GM12865 (cell line): Measurements from ENCODE around the gene PRSS2.
"Not testable (repeated sequence)": the region's sequence is repeated elsewhere in the genome, so short reads cannot be mapped to it uniquely, and the experiment has no call there.

ENCODE experiments used
- DNase-seq: peaks from one replicate; pipeline ENCODE4 v3.0.0; 2010; ENCODE audit warnings: low read depth
- H3K4me3 ChIP-seq: 2 replicates; pipeline ENCODE4 v1.5.1; 2011; ENCODE audit warnings: mild to moderate bottlenecking, low read depth, low read length, control low read depth
- TF ChIP-seq, protein P1 (sequence below): IDR thresholded peaks from 2 replicates; pipeline ENCODE4 v1.5.1; 2011; ENCODE audit warnings: low read length, control low read depth, low read depth, inconsistent platforms; ENCODE audit not compliant: insufficient read depth; ENCODE audit errors: missing control alignments

Gene PRSS2

DNA sequence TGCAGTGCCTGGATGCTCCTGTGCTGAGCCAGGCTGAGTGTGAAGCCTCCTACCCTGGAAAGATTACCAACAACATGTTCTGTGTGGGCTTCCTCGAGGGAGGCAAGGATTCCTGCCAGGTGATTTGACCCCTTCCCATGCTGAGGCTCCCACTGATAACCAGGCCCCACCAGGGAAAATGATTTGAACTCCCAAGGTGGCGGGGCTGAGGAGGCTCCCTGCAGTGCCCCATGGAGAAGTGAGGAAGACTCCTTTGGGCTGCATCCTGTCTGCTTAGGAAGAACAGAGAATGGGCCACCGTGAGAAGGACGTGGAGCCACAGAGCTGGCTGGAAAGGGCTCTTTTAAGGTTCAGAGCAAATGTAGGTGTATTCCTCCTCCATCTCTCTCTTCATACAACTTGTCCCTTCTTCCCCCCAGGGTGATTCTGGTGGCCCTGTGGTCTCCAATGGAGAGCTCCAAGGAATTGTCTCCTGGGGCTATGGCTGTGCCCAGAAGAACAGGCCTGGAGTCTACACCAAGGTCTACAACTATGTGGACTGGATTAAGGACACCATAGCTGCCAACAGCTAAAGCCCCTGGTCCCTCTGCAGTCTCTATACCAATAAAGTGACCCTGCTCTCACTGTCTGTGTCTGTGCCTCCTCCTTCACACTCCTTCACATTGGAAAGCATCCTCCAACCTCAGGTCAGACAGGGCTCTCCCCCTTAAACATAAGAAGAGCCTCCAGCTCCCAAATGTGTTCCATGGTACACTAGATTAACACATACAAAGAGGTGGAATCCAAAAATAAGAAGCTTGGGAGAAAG, 3.4 kb downstream of the PRSS2 start:
- TF ChIP-seq, protein P1, sequence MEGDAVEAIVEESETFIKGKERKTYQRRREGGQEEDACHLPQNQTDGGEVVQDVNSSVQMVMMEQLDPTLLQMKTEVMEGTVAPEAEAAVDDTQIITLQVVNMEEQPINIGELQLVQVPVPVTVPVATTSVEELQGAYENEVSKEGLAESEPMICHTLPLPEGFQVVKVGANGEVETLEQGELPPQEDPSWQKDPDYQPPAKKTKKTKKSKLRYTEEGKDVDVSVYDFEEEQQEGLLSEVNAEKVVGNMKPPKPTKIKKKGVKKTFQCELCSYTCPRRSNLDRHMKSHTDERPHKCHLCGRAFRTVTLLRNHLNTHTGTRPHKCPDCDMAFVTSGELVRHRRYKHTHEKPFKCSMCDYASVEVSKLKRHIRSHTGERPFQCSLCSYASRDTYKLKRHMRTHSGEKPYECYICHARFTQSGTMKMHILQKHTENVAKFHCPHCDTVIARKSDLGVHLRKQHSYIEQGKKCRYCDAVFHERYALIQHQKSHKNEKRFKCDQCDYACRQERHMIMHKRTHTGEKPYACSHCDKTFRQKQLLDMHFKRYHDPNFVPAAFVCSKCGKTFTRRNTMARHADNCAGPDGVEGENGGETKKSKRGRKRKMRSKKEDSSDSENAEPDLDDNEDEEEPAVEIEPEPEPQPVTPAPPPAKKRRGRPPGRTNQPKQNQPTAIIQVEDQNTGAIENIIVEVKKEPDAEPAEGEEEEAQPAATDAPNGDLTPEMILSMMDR, result no peak
- no peak overlapping the region for H3K4me3 ChIP-seq
- DNase-seq, result no peak

DNA sequence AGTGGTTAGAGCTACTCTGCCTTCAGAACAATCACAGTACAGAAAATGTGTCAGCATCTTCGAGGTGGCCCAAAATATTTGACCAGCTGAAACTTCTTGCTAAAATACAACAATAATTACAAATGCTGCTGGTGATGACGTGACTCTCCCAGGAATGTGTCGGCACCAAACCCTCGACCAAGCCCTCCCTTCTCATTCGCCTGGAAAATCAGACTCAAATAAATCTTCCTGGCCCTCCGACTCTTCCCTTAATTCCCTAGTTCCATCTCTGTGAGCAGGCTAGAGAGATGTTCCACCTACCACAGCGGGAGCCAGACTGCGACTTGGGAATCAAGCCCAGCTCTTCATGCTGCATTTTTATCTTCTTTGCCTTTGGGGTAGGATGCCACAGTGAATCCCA, 4.1 kb downstream of the PRSS2 start:
- TF ChIP-seq, protein P1, result no peak
- DNase-seq, result no peak

DNA sequence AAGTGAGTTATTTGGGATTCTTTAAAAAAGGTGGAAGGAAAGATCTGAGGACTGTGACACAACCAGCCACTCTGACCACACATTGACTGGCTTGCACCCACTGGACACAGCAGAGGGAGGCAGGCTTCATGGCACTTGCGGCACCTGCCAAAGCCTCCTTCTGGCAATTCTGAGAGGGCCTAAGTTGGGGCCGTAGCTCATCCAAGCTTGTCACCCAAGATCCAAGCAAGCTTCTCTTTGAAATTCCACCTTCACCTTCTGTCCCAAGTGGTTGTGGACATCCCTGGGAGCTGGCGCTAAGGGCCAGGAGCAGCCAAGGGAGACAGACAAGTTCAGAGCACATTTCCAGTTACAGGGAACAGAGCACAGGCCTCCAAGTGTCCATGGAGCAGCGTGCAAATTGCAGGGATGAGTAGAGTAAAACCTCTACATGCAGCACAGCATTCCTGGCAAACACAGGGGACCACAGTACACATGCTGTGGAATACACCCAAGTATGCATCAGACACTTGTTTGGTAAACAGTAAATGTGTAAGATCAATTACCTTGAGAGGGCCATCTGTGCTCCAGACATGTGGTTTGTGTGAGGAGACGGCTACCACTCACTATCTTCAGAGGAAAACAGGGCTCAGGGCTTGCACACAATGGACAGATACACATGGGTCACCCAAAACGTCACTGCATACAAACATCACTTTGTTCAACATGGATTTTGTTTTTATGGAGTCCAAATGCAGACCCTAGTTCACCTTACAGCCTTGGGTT, 4.8 kb downstream of the PRSS2 start:
- DNase-seq, H3K4me3 ChIP-seq: not testable (repeated sequence)

More for the DNA sequence above, 4.1 kb downstream of the PRSS2 start:
- H3K4me3 ChIP-seq, result no peak overlapping the region

DNA sequence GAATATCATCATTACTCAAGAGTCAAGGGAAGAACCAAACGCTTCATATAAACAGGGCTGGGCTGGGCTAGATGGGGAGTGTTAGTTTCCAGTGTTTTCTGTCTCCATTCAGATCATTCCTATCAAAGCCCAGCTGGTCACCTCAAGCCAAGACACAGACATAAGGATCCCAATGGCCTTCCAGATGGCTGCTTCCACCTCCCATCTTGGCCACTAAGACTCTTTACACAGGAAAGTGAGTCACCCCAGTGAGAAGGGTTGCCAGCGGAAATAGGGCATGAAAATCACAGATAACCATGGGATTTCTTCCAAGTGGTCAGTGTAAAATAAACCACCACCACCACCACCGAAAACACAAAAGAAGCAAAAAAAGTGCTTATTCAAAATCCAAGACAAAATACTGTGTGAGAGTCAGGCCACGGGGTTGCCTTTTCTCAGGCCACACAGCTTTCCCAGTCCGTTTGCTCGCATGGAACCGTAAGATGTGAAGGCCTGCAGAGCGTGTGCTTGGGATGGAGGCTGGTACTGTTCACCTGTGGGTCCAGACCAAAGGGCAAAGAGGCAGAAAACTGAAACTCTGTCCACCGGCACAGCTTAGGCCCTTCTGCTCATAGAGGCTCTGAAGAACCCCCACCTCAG, 5.6 kb downstream of the PRSS2 start:
- no peak overlapping the region for H3K4me3 ChIP-seq
- DNase-seq, result no peak
- TF ChIP-seq, protein P1, result no peak

DNA sequence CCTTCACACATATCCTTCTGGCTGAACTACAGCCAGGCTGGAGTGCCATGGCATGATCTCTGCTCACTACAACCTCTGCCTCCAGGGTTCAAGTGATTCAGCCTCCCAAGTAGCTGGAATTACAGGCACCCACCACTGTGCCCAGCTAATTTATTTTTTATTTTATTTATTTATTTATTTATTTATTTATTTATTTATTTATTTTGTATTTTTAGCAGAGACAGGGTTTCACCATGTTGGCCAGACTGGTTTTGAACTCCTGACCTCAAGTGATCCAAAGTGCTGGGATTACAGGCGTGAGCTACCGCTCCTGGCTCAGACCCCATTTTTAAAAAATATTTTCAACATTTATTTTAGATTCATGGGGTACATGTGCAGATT, 6.1 kb downstream of the PRSS2 start:
- not testable (repeated sequence) for H3K4me3 ChIP-seq

DNA sequence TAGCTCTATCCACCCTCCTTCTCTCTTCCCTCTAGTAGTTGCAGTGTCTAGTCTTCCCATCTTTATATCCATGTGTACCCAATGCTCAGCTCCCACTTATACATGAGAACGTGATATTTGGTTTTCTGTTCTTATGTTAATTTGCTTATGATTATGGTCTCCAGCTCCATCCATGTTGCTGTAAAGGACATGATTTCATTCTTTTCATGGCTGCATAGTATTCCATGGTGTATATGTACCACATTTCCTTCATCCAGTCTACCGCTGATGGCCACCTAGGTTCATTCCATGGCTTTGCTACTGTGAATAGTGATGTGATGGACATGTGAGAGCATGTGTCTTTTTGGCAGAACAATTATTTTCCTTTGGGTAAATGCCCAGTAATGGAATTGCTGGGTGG, 6.5 kb downstream of the PRSS2 start:
- H3K4me3 ChIP-seq, result no peak overlapping the region
- no peak for DNase-seq
- TF ChIP-seq, protein P1, result no peak

More for the DNA sequence above, 6.1 kb downstream of the PRSS2 start:
- not testable (repeated sequence) for DNase-seq

DNA sequence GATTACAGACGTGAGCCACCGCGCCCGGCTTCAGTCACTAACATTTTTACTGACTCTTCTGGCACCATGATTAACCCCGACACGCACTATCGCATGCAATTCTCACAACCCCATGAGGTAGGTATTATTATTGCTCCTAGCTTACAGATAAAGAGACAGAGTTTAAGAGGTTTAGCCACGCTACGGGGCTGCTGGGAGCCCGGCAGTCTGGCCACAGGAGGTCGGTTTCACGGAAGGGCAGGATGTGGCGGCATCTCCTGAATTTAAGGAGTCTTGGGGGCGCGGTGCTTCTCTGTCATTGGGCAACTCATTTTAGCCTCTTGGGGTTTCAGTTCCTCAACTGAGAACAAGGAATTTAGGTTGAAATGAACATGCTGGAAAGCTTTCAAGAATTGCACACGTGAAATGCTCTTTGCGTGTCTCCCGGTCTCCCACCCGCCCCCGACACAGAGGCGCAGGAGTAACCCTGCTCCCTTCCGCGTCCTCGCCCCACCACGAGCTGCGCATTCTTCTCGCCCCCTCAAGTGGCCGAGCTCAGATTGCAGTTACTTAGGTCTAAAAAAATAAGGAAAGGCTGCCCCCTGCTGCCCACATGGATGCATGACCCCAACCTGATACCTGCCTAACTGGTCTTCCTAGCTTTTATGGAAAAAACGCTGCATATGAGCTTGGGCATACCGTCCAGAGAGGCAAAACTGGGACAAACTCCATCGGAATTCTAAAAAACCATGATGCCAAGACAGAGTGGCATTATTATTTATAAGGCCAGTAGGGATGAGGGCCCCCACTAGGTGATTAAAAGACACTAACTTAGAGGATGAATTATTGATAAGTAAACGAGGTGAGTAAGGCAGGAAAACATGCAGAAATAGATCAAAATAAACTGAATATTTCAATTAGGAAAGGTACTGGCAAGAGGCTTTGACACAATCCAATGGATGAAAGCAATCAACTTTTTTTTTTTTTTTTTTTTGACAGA, 12.4 kb downstream of the PRSS2 start:
- peak; percentile 96 for DNase-seq
- TF ChIP-seq, protein P1, result peak; percentile 94
- H3K4me3 ChIP-seq, result peak overlapping the region; percentile 53
